ENCODE results near the gene NHSL2.

DNA sequence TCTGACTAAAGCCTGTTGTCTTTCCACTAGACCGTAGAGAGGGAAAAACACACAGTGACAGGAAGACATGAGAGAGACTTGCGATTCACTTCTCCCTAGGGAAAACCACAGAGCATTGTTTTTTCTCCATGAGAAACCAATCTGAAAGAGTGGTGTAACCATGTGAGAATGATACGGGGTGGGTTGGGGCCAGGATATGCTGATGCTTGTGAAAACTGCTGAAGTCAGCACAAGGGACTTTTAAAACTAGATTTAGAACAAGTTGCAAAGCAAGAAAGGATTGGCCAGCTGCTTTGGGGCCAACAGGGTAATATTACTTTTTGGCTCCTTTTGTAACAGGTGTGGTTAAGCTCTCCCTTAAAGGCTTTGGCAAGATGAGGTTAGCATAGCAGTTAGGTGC, 66.1 kb downstream of the NHSL2 start:
- TF ChIP-seq CTCF (IDR thresholded peaks at IDR 0.05) (no peak), EP300 (IDR thresholded peaks at IDR 0.05; ENCODE audit: low read depth) (no peak), POLR2AphosphoS5 (IDR thresholded peaks at IDR 0.05) (no peak)
